ENCODE results near the gene CERS5.

DNA sequence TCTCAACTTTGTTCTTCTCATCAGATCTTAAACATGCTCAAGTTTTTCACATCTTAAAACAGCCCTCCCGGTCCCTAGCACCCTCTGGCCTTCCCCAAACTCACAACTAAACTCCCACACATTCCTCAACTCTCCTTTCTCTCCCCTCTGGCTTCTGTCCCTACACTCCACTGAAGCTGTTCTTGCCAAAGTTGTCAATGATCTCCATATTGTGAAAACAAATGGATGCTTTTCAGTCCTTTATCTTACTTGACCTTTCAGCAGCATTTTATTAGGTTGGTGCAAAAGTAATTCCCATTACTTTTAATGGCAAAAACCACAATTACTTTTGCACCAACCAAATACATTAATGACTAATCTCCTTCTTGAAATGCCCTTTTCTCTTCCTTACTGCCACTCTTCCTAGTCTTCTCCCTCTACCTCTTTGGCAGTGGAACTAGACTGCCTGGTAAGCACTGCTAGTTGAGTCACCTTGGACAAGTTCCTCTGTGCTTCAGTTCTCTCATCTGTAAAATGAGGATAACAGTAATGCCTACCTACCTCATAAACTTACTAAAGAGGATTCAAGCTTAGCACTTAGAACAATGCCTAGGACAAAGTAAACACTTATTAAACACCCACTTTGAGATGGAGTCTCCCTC, 16.0 kb downstream of the CERS5 start:
- TF ChIP-seq POLR2A (IDR thresholded peaks at IDR 0.05) (no peak), CTCF (IDR thresholded peaks at IDR 0.05) (no peak)
